SK-N-SH treated with all-trans-retinoic acid at 6 μM for 48 hours (cell line): ENCODE measurements around the gene PPP1R12A.

Experiments used
- ATAC-seq: fragments of 200-7000 bp; cut with Tn5 transposase; 3 replicates; pipeline ENCODE4 v1.9.1; 2020; ENCODE audit warnings: mild to moderate bottlenecking, moderate library complexity
- ARNTL ChIP-seq: fragments of 450-650 bp; formaldehyde crosslinking; IDR thresholded peaks from 2 replicates; pipeline ENCODE4 v1.5.0; 2020; ENCODE audit warnings: low read depth, mild to moderate bottlenecking, moderate library complexity, borderline replicate concordance
- CREB5 ChIP-seq: fragments of 250-450 bp; sonication (Bioruptor Pico); IDR thresholded peaks from 2 replicates; pipeline ENCODE4 v1.5.1; 2020; ENCODE audit warnings: low read depth, mild to moderate bottlenecking, moderate library complexity
- CSRNP3 ChIP-seq: fragments of 250-450 bp; sonication (Bioruptor Pico); IDR thresholded peaks from 2 replicates; pipeline ENCODE4 v1.5.1; 2021; ENCODE audit warnings: mild to moderate bottlenecking, moderate library complexity
- GLIS3 ChIP-seq: fragments of 250-450 bp; sonication (Bioruptor Pico); IDR thresholded peaks from 2 replicates; pipeline ENCODE4 v1.5.0; 2020; ENCODE audit warnings: mild to moderate bottlenecking, moderate library complexity
- OSR1 ChIP-seq: fragments of 250-450 bp; sonication (Bioruptor Pico); IDR thresholded peaks from 2 replicates; pipeline ENCODE4 v1.8.0; 2022; ENCODE audit warnings: moderate library complexity, mild to moderate bottlenecking, inconsistent platforms
- PATZ1 ChIP-seq: fragments of 250-450 bp; sonication (Bioruptor Pico); IDR thresholded peaks from 2 replicates; pipeline ENCODE4 v1.8.0; 2020; ENCODE audit warnings: mild to moderate bottlenecking, moderate library complexity, borderline replicate concordance
- POU6F1 ChIP-seq: fragments of 250-450 bp; sonication (Bioruptor Pico); IDR thresholded peaks from 2 replicates; pipeline ENCODE4 v1.8.0; 2021; ENCODE audit warnings: low read depth, mild to moderate bottlenecking, moderate library complexity, borderline replicate concordance
- PPARA ChIP-seq: fragments of 250-450 bp; sonication (Bioruptor Pico); IDR thresholded peaks from 2 replicates; pipeline ENCODE4 v1.5.0; 2020; ENCODE audit warnings: mild to moderate bottlenecking, borderline replicate concordance
- RARB ChIP-seq: fragments of 250-450 bp; sonication (Bioruptor Pico); IDR thresholded peaks from 2 replicates; pipeline ENCODE4 v1.8.0; 2021; ENCODE audit warnings: mild to moderate bottlenecking, moderate library complexity
- SNAI2 ChIP-seq: fragments of 250-450 bp; sonication (Bioruptor Pico); IDR thresholded peaks from 2 replicates; pipeline ENCODE4 v1.5.0; 2020; ENCODE audit warnings: mild to moderate bottlenecking, moderate library complexity
- TCF4 ChIP-seq: fragments of 250-450 bp; sonication (Bioruptor Pico); IDR thresholded peaks from 2 replicates; pipeline ENCODE4 v1.8.0; 2021; ENCODE audit warnings: mild to moderate bottlenecking, moderate library complexity, borderline replicate concordance
- TOX ChIP-seq: fragments of 250-450 bp; sonication (Bioruptor Pico); IDR thresholded peaks from 2 replicates; pipeline ENCODE4 v1.8.0; 2021; ENCODE audit warnings: mild to moderate bottlenecking, moderate library complexity, borderline replicate concordance
- TSHZ2 ChIP-seq: fragments of 250-450 bp; sonication (Bioruptor Pico); IDR thresholded peaks from 2 replicates; pipeline ENCODE4 v1.5.0; 2020; ENCODE audit warnings: mild to moderate bottlenecking, moderate library complexity
- ZC3H10 ChIP-seq: fragments of 250-450 bp; sonication (Bioruptor Pico); IDR thresholded peaks from 2 replicates; pipeline ENCODE4 v1.5.1; 2021; ENCODE audit warnings: mild to moderate bottlenecking, moderate library complexity
- ZFP3 ChIP-seq: fragments of 250-450 bp; sonication (Bioruptor Pico); IDR thresholded peaks from 2 replicates; pipeline ENCODE4 v1.5.0; 2020; ENCODE audit warnings: mild to moderate bottlenecking, moderate library complexity
- ZFP30 ChIP-seq: fragments of 450-650 bp; formaldehyde crosslinking; IDR thresholded peaks from 2 replicates; pipeline ENCODE4 v1.5.0; 2022; ENCODE audit warnings: mild to moderate bottlenecking, moderate library complexity
- ZNF565 ChIP-seq: fragments of 450-650 bp; formaldehyde crosslinking; conservative IDR thresholded peaks from 2 replicates; pipeline ENCODE4 v1.5.0; 2020; ENCODE audit warnings: low read depth, mild to moderate bottlenecking, moderate library complexity
- ZNF70 ChIP-seq: fragments of 450-650 bp; formaldehyde crosslinking; IDR thresholded peaks from 2 replicates; pipeline ENCODE4 v1.5.0; 2020; ENCODE audit warnings: mild to moderate bottlenecking, moderate library complexity
- ZNF8 ChIP-seq: fragments of 450-650 bp; formaldehyde crosslinking; IDR thresholded peaks from 2 replicates; pipeline ENCODE4 v1.5.0; 2020; ENCODE audit warnings: mild to moderate bottlenecking, moderate library complexity

Gene PPP1R12A

GRCh38 chr12:79901506-79901905 lies 33.4 kb downstream of the PPP1R12A start:
- no peak for TF ChIP-seq ARNTL (CRISPR knock-in tag)
- no peak for TF ChIP-seq ZNF70 (CRISPR knock-in tag)
- no peak for ATAC-seq

GRCh38 chr12:79900951-79901350 lies 33.9 kb downstream of the PPP1R12A start:
- ATAC-seq, result no peak
- TF ChIP-seq CREB5 (CRISPR knock-in tag) (no peak), PATZ1 (CRISPR knock-in tag) (no peak), ARNTL (CRISPR knock-in tag) (no peak), TOX (CRISPR knock-in tag) (no peak)

GRCh38 chr12:79900199-79900598 lies 34.7 kb downstream of the PPP1R12A start:
- no peak for TF ChIP-seq SNAI2
- no peak for TF ChIP-seq OSR1 (CRISPR knock-in tag)
- no peak for TF ChIP-seq ZC3H10 (CRISPR knock-in tag)
- no peak for TF ChIP-seq TCF4 (CRISPR knock-in tag)
- no peak for TF ChIP-seq ZFP3 (CRISPR knock-in tag)
- no peak for TF ChIP-seq POU6F1
- no peak for TF ChIP-seq ZFP30 (CRISPR knock-in tag)
- no peak for TF ChIP-seq CREB5 (CRISPR knock-in tag)
- TF ChIP-seq RARB (CRISPR knock-in tag), result no peak
- TF ChIP-seq TSHZ2 (CRISPR knock-in tag), result no peak
- TF ChIP-seq ZNF70 (CRISPR knock-in tag), result no peak
- TF ChIP-seq ZNF565, result no peak
- no peak for TF ChIP-seq CSRNP3 (CRISPR knock-in tag)
- no peak for TF ChIP-seq GLIS3 (CRISPR knock-in tag)
- no peak for TF ChIP-seq TOX (CRISPR knock-in tag)
- no peak for TF ChIP-seq PPARA (CRISPR knock-in tag)
- no peak for TF ChIP-seq ZNF8 (CRISPR knock-in tag)
- TF ChIP-seq, all 23 proteins: peak for 0
- ATAC-seq, result no peak
